ENCODE data around the gene HOXB9.

HOXB9 gene

DNA sequence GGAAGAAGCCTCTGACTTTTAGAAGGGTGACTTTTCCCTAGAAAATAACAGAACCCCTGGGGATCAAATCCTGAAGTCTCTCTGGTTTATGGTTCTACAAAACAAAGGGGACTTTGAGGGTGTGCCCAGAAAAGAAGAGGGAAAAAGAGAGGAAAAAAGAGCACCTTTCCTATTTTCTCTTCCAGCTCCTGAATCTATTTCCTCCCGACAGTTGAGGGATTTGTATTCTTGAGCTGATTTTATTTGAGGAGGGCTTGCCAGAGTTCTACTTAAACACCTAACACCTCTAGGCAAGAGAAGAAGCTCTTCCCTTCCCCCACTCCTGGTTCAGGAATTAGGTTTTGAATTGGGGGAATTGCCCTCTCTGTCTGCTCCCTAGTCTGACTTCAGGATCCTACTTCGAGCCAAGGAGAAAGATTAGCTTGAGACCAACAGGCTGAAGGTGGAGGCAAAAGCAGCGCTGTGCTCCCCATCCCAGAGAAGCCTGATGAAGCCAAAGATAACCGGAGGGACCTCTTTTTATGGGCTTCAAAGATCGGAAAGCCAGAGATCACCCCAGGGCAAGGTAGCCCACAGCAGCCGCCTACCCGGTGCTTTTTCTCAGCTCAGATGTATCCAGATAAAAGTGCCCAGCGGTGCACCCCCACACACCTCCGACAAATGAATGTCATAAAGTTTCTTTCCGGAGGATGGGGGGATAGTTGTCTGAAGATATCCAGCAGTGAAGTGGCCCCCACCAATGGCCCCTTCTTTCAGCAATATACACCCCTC, 36.9 kb downstream of the HOXB9 start:
- in situ Hi-C loops (cut with MboI; ENCODE audit: low sequenced_read_pairs), result no loop called here

DNA sequence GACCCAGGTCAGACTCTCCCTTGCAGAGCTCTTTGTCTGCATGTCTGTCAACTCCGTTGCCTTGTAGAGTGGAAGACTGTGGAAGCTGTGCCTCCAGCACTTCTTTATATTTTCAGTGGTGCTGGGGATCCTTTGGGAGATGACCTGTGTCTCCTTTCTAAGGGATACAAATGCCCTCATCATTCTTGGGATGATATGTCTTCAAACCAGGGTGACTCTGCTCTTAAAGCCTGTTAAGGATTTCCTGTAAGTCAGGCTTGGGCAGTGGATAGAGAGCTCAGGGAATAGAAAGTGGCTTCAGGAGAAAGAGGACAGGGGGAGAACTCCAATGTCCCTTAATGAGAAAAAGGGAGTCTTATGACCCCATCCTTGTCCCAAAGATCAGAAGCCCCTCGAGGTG, 37.6 kb downstream of the HOXB9 start:
- in situ Hi-C loops (cut with MboI; ENCODE audit: low sequenced_read_pairs), result no loop called here

GRCh38 chr17:48588074-48588415, 38.1 kb downstream of the HOXB9 start:
- in situ Hi-C loops (cut with MboI; ENCODE audit: low sequenced_read_pairs), result no loop called here

DNA sequence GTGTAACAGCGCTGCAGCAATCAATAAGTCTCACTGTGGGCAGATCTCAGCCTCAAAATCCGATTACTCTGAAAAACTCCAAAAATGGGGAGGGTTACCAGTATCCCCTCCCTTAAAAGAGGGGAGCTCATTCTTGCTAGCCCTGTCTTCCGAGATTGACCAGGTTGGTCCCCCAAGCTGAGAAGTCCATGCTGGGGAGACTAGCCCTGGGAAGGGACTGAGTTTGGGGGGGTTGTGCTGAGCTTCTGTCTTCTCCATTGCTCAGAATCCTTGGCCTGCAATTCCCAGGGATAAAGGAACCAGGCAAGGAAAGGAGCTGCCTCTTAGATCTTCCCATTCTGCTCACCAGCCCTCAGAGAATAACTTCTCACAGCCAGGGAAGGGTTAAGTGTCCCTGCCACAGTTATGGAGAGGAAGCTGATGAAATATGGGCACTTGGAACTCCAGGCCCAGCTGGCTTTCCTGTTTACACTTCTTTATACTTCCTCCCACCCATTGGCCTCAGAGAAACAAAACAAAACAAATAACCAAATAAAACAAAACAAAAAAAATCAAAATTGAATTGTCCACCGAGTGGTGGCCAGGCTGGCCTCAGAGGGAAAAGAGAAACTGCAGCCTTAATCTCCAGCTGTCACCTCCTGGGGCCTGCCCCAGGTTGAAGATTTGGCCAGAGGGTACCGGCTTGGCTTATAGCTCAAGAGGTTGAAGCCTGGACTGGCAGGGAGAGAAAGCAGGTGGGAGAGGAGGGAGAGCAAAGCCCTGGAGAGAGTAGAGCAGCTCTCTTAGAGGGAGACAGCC, 38.7 kb downstream of the HOXB9 start:
- in situ Hi-C loops (cut with MboI; ENCODE audit: low sequenced_read_pairs), result no loop called here

DNA sequence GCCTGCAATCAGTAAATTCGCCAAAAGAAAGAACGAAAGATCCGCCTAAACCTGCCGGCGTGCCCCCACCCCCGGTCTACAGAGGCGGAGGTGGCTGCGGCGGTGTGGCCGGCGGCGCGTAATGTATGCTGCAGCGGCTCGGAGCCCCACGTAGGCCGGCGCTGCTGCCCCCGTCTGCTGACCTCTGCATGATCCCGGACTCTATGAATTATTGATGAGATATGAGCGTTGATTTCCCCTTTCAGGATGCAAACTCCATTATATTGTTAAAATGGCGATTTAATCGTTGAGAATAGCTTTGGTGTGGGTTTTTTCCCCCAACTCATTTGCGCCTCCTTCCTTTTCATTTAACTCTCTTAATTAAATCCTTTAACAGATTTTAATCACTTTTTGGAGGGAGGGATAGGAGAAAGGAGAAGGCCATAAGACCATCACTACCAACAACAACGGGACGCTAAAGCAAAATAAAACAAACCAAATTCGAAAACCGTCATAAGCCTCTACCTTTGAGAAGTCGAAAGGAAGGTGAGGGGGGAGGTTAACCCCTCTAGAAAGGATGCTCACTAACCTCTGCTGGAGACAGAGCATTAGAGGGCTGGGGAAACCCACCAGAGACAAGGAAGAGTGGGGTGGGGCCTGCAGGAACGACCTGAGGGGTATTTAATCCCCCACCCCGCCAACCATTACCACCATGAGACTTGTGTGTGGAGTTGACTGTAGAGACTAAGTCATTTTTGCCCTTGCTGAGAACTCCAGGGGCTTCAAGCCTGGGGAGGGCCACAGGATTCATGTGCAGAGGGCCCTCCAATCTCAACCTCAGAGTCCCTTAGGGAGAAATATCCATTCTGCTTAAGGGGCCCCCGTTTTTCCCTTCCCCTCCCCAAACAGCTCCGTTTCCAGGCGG, 39.6 kb downstream of the HOXB9 start:
- in situ Hi-C loops (cut with MboI; ENCODE audit: low sequenced_read_pairs), result no loop called here

DNA sequence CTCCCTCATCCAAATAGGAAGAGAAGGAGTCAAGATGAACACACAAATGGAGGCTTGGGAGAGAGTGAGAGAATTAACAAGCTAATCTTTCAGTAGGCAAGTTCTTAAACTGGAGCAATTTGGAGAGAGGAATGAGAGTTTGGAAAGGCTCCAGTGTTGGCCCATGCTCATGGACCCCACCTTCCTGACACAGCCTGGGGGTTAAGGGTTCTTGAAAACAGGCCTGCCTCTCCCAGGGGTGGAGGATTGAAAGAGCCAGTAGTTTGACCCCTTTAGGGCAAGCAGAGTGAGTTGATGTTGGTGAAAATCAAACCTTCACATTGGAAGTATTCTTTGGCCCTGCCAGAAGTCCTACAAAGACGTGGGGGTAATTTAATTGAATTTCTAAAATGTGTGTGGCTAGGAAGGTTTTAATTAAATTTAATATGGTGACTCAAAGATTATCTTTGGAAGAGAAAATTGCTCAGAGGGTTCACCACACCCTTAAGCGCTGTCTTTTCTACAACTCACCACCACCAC, 41.9 kb downstream of the HOXB9 start:
- in situ Hi-C loops (cut with MboI; ENCODE audit: low sequenced_read_pairs), result no loop called here

GRCh38 chr17:48583708-48584222, 42.4 kb downstream of the HOXB9 start:
- in situ Hi-C loops (cut with MboI; ENCODE audit: low sequenced_read_pairs), result no loop called here

- in situ Hi-C loops (cut with MboI; ENCODE audit: low sequenced_read_pairs), result no loop called here
Measured at GRCh38 chr17:48582750-48583069, 43.4 kb downstream of the HOXB9 start.

- in situ Hi-C loops (cut with MboI; ENCODE audit: low sequenced_read_pairs), result no loop called here
Measured at GRCh38 chr17:48579760-48580554, 46.2 kb downstream of the HOXB9 start.

DNA sequence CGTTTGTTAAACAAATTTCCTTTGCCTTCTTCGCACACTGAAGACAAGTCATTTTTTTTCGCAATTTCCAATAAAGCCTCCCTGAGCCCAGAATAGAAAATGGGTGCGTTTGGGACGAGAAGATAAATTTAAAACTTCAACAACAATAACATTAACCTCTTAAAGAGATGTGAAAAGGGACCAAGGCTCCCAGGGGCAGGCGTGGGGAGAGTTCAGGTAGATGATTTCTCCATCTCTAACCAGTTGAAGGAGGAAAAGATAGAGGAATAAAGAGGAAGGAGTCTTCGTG, 46.7 kb downstream of the HOXB9 start:
- in situ Hi-C loops (cut with MboI; ENCODE audit: low sequenced_read_pairs), result no loop called here

DNA sequence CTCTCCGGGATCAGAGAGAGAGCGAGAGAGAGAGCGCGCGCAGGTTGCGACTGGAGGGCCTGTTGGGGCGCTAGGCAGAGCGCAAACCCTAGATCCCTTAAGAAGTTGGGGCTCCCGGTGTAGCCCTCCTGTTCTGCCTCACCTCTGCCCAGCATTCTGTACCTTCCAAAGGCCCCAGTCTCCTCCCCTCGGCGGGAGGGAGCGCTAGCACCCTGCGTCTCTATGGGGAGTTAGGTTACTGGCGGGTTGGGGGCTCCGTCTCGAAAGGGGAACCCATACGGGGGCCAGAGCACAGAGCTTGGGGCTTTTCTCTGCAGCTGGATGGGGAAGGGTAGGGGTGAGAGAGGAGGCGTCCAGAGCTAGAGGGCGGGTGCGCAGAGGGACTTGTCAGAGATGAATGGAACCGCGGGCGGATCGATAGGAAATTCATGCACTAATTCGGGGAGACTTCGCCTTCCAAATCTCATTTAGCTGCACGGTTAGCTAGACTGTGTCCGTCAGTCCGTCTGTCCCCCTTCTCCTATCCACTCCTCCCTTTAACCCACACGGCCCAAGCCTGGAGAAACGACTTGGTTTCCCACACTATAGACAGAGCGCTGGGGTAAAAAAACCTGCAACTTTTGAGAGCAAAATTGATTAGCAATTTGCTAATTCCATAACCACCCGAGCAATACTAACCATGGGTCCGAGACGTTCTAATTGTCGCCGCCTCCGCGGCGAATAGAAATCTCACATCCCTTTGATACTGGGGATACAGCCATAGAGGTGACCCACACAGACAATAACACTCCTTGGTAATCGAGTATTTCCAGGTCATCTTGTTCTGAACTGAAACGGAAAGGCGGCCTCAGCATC, 47.3 kb downstream of the HOXB9 start:
- in situ Hi-C loops (cut with MboI; ENCODE audit: low sequenced_read_pairs), result no loop called here

DNA sequence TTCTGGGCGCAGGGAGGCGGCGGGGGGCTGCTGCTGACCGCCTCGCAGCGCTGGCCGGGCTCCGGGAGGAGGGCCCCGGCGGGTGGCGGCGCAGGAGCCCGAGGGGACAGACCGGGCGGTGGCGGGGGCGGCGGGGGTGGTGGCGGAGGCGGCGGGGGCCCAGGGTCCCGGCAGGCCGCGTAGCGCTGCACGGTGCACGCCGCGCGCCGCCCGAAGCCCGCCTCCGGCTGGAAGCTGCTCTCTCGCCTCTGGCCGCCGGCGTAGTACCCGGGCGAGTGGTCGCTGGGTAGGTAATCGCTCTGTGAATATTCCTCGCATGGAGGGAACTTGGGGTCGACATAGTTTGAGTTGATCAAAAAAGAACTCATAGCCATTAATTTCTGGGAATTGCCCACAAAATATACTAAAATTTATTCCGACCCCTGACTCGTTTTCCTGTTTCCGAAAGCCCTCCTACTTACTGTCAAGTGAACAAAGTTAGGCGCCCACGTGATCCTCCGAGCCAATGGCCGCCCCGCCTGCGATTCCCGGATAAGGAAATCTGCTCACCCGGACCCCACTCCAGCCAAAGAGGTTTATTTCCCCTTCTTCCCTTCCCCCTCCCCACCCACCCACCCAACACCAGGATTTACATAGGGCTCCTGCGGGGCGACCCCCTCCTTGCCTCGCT, 48.1 kb downstream of the HOXB9 start, which contains the start of gene HOXB4:
Gene HOXB4 (minus strand): TSS at position 405 of the 670 bp plus-strand sequence. CDS start 31 bp downstream, at position 374.
- in situ Hi-C loops (cut with MboI; ENCODE audit: low sequenced_read_pairs), result no loop called here

- in situ Hi-C loops (cut with MboI; ENCODE audit: low sequenced_read_pairs), result no loop called here
Measured at GRCh38 chr17:48577330-48577945, 48.7 kb downstream of the HOXB9 start.

- in situ Hi-C loops (cut with MboI; ENCODE audit: low sequenced_read_pairs), result no loop called here
Measured at GRCh38 chr17:48576479-48577309, 49.5 kb downstream of the HOXB9 start.

DNA sequence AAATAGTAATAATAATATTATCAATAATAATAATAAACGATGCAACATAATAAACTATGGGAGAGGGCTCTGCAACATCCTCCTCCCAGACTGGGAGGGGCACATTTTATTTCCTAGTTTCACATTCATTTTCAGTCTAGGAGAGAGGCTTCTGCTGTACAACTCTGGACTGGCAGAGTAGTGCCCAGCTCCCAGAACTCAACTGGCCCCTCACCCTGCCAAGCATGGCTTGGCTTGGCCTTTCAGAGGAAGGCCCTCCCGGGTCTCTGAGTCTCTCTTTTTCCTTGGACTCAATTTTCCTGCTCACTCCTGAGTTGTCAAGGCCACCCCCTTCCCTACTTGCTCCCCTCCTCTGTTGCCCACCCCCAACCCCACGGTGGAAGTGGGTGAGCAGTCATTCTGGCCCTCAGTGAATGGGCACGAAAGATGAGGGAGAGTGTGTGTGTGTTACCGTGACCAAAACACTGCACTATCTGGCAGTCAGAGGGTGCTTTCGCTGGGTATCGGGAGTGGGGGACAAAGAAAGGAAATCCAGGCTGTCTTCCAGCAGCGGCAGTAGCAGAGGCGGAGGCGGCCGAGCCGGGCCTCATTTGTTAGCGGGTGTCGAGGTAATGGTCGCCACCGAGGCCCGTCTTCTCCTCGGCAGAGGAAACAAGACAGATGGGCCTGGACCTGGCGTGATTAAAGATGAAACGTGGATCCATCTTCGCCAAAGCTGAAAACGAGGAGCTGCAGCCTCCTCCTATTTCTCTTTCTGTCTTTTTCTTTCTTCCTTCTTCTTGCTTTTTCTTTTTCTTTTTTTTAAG, 50.3 kb downstream of the HOXB9 start:
- in situ Hi-C loops (cut with MboI; ENCODE audit: low sequenced_read_pairs), result no loop called here

- in situ Hi-C loops (cut with MboI; ENCODE audit: low sequenced_read_pairs), result no loop called here
Measured at GRCh38 chr17:48575066-48575582, 51.0 kb downstream of the HOXB9 start.
